OCI-LY1 (cell line): ENCODE results near the gene ATP2A2.

ENCODE experiments used
- H2AFZ ChIP-seq: fragments of 200-600 bp; sonication (generic), shearing (Covaris generic); 2 replicates; pipeline ENCODE4 v1.6.0; 2014; ENCODE audit warnings: antibody characterized with exemption, mild to moderate bottlenecking, low read length
- H3F3A ChIP-seq: fragments of 200-600 bp; sonication (generic), shearing (Covaris generic); 2 replicates; pipeline ENCODE4 v1.6.0; 2014; ENCODE audit warnings: mild to moderate bottlenecking, antibody characterized with exemption, low read length, moderate library complexity; ENCODE audit not compliant: insufficient read depth
- H3K27ac ChIP-seq: fragments of 200-600 bp; sonication (generic); 2 replicates; pipeline ENCODE4 v1.5.1; 2014; ENCODE audit warnings: low read length, mixed run types, mild to moderate bottlenecking, low read depth; ENCODE audit not compliant: poor library complexity, severe bottlenecking
- H3K27me3 ChIP-seq: fragments of 200-600 bp; sonication (generic); 2 replicates; pipeline ENCODE4 v1.6.0; 2014; ENCODE audit warnings: antibody characterized with exemption, mild to moderate bottlenecking, low read length, moderate library complexity; ENCODE audit not compliant: insufficient read depth
- H3K36me3 ChIP-seq: fragments of 200-600 bp; sonication (generic); 2 replicates; pipeline ENCODE4 v1.6.1; 2014; ENCODE audit warnings: mild to moderate bottlenecking, antibody characterized with exemption, low read length, moderate library complexity, mixed read lengths; ENCODE audit not compliant: insufficient read depth
- H3K4me1 ChIP-seq: fragments of 200-600 bp; sonication (generic); 2 replicates; pipeline ENCODE4 v1.5.1; 2014; ENCODE audit warnings: mild to moderate bottlenecking, low read length, moderate library complexity; ENCODE audit not compliant: insufficient read depth, severe bottlenecking
- H3K4me2 ChIP-seq: fragments of 200-600 bp; sonication (generic), shearing (Covaris generic); 2 replicates; pipeline ENCODE4 v1.6.1; 2014; ENCODE audit warnings: low read length
- H3K4me3 ChIP-seq: fragments of 200-600 bp; sonication (generic); 2 replicates; pipeline ENCODE4 v1.5.1; 2014; ENCODE audit warnings: low read length, low read depth, mild to moderate bottlenecking, mixed read lengths; ENCODE audit not compliant: poor library complexity, severe bottlenecking
- H3K79me2 ChIP-seq: fragments of 200-600 bp; shearing (Covaris generic); 2 replicates; pipeline ENCODE4 v1.6.1; 2016; ENCODE audit warnings: mixed run types, low read length, mixed read lengths; ENCODE audit not compliant: insufficient read depth
- H3K9ac ChIP-seq: fragments of 200-600 bp; sonication (generic), shearing (Covaris generic); 2 replicates; pipeline ENCODE4 v1.6.1; 2014; ENCODE audit warnings: mild to moderate bottlenecking, low read length, mixed read lengths
- H3K9me2 ChIP-seq: fragments of 200-600 bp; sonication (generic), shearing (Covaris generic); 2 replicates; pipeline ENCODE4 v1.6.1; 2014; ENCODE audit warnings: low read depth, mild to moderate bottlenecking, low read length, mixed read lengths
- H3K9me3 ChIP-seq: fragments of 200-600 bp; shearing (Covaris generic); 2 replicates; pipeline ENCODE4 v1.6.1; 2014; ENCODE audit warnings: low read length, mixed read lengths
- H4K20me1 ChIP-seq: fragments of 200-600 bp; sonication (generic), shearing (Covaris generic); 2 replicates; pipeline ENCODE4 v1.6.0; 2016; ENCODE audit warnings: mild to moderate bottlenecking, low read length; ENCODE audit not compliant: insufficient read depth
- CTCF ChIP-seq: fragments of 200-600 bp; sonication (generic), shearing (Covaris generic); IDR thresholded peaks from 2 replicates; pipeline ENCODE4 v1.5.1; 2017; ENCODE audit warnings: mild to moderate bottlenecking, antibody characterized with exemption, low read length, moderate library complexity, mixed read lengths
- EZH2 ChIP-seq: fragments of 200-600 bp; sonication (generic), shearing (Covaris generic); IDR thresholded peaks from 2 replicates; pipeline ENCODE4 v1.8.0; 2017; ENCODE audit warnings: borderline replicate concordance, mixed run types, mild to moderate bottlenecking, antibody characterized with exemption, low read length, moderate library complexity, mixed read lengths

The ATP2A2 gene

GRCh38 chr12:110349514-110350151 lies 68.6 kb downstream of the ATP2A2 start:
- TF ChIP-seq CTCF (no peak), EZH2 (no peak)
- Histone ChIP-seq H2AFZ (no peak overlapping the region), H3K27me3 (no peaks in the 10 kb centered on the region), H3K4me3 (no peak overlapping the region), H4K20me1 (no peaks in the 10 kb centered on the region), H3K9me2 (no peaks in the 10 kb centered on the region), H3K27ac (peak overlapping the region; percentile 21), H3K9me3 (no peaks in the 10 kb centered on the region), H3K9ac (no peak overlapping the region), H3K79me2 (no peaks in the 10 kb centered on the region), H3F3A (0 out of 2 replicates have a peak, but pooled peaks cover 5% of the 10 kb centered on the region), H3K36me3 (peaks cover 54% of the 10 kb centered on the region), H3K4me2 (no peak overlapping the region), H3K4me1 (no peaks in the 10 kb centered on the region)

GRCh38 chr12:110351119-110351518 lies 70.1 kb downstream of the ATP2A2 start:
- Histone ChIP-seq H3K27ac (no peak overlapping the region), H3K4me1 (no peaks in the 10 kb centered on the region), H3K79me2 (no peaks in the 10 kb centered on the region), H3K9me2 (no peaks in the 10 kb centered on the region), H3K9me3 (no peaks in the 10 kb centered on the region), H3K4me3 (no peak overlapping the region), H3K27me3 (no peaks in the 10 kb centered on the region), H3K4me2 (no peak overlapping the region), H3K36me3 (peaks cover 39% of the 10 kb centered on the region), H3K9ac (no peak overlapping the region), H2AFZ (no peak overlapping the region), H3F3A (0 out of 2 replicates have a peak, but pooled peaks cover 5% of the 10 kb centered on the region), H4K20me1 (no peaks in the 10 kb centered on the region)
- TF ChIP-seq CTCF (no peak), EZH2 (no peak)

- no peak overlapping the region for H3K4me3 ChIP-seq
- TF ChIP-seq CTCF = no peak
- TF ChIP-seq EZH2 = no peak
- no peak overlapping the region for H2AFZ ChIP-seq
- no peak overlapping the region for H3K9ac ChIP-seq
- no peaks in the 10 kb centered on the region for H3K9me3 ChIP-seq
- H4K20me1 ChIP-seq = no peaks in the 10 kb centered on the region
- no peaks in the 10 kb centered on the region for H3K9me2 ChIP-seq
- 0 out of 2 replicates have a peak, but pooled peaks cover 5% of the 10 kb centered on the region for H3F3A ChIP-seq
- H3K27me3 ChIP-seq = no peaks in the 10 kb centered on the region
- peaks cover 29% of the 10 kb centered on the region for H3K36me3 ChIP-seq
- no peaks in the 10 kb centered on the region for H3K79me2 ChIP-seq
- no peaks in the 10 kb centered on the region for H3K4me1 ChIP-seq
- no peak overlapping the region for H3K27ac ChIP-seq
- no peak overlapping the region for H3K4me2 ChIP-seq
Observed at GRCh38 chr12:110352401-110352800, 71.4 kb downstream of the ATP2A2 start.
